ENCODE results near the gene HECTD4.
"Not testable (repeated sequence)": the region's sequence is repeated elsewhere in the genome, so short reads cannot be mapped to it uniquely, and the experiment has no call there.

The HECTD4 gene

GRCh38 chr12:112422531-112422930 lies 40.3 kb upstream of the HECTD4 start:
- TF ChIP-seq CTCF (IDR thresholded peaks at IDR 0.05; ENCODE audit: low read depth, low read length), result no peak
- in situ Hi-C loops (cut with HindIII; ENCODE audit: low sequenced_read_pairs), result no loop called here
- no peak overlapping the region for H3K4me3 ChIP-seq (ENCODE audit: low read depth, low read length)
- DNase-seq (ENCODE audit: low read depth, low spot score), result no peak

- no peak for DNase-seq (ENCODE audit: low read depth, low spot score)
- in situ Hi-C loops (cut with HindIII; ENCODE audit: low sequenced_read_pairs), result no loop called here
- no peak overlapping the region for H3K4me3 ChIP-seq (ENCODE audit: low read depth, low read length)
- no peak for TF ChIP-seq CTCF (IDR thresholded peaks at IDR 0.05; ENCODE audit: low read depth, low read length)
Measured at GRCh38 chr12:112421363-112421762, 39.1 kb upstream of the HECTD4 start.

GRCh38 chr12:112420740-112421139 lies 38.5 kb upstream of the HECTD4 start:
- no peak overlapping the region for H3K4me3 ChIP-seq (ENCODE audit: low read depth, low read length)
- in situ Hi-C loops (cut with HindIII; ENCODE audit: low sequenced_read_pairs), result no loop called here
- DNase-seq (ENCODE audit: low read depth, low spot score), result no peak
- no peak for TF ChIP-seq CTCF (IDR thresholded peaks at IDR 0.05; ENCODE audit: low read depth, low read length)

- peak overlapping the region; percentile 96 for H3K4me3 ChIP-seq (ENCODE audit: low read depth, low read length)
- no peak for TF ChIP-seq CTCF (IDR thresholded peaks at IDR 0.05; ENCODE audit: low read depth, low read length)
- DNase-seq (ENCODE audit: low read depth, low spot score), result peak; percentile 75
Measured at GRCh38 chr12:112419297-112420133, 37.3 kb upstream of the HECTD4 start.

GRCh38 chr12:112418608-112419296 lies 36.5 kb upstream of the HECTD4 start, which contains the start of gene PTPN11:
Gene PTPN11 (plus strand): TSS chr12:112418947. CDS start chr12:112419112, 165 bp downstream.
- in situ Hi-C loops (cut with HindIII; ENCODE audit: low sequenced_read_pairs), result no loop called here
- peak within 1 kb of the TSS; percentile 96 for H3K4me3 ChIP-seq (ENCODE audit: low read depth, low read length)
- TF ChIP-seq CTCF (IDR thresholded peaks at IDR 0.05; ENCODE audit: low read depth, low read length), result peak; percentile 20
- DNase-seq (ENCODE audit: low read depth, low spot score), result peak; percentile 83

More at GRCh38 chr12:112419297-112420133, 37.3 kb upstream of the HECTD4 start:
- in situ Hi-C loops (cut with HindIII; ENCODE audit: low sequenced_read_pairs), result no loop called here

- H3K4me3 ChIP-seq (ENCODE audit: low read depth, low read length), result peak overlapping the region; percentile 96
- DNase-seq (ENCODE audit: low read depth, low spot score), result no peak
- in situ Hi-C loops (cut with HindIII; ENCODE audit: low sequenced_read_pairs), result no loop called here
- TF ChIP-seq CTCF (IDR thresholded peaks at IDR 0.05; ENCODE audit: low read depth, low read length), result no peak
Measured at GRCh38 chr12:112418273-112418607, 36.0 kb upstream of the HECTD4 start.

- in situ Hi-C loops (cut with HindIII; ENCODE audit: low sequenced_read_pairs); DNase-seq (ENCODE audit: low read depth, low spot score); H3K4me3 ChIP-seq (ENCODE audit: low read depth, low read length): not testable (repeated sequence)
Measured at GRCh38 chr12:112415457-112415856, 33.2 kb upstream of the HECTD4 start.
